ENCODE measurements around the gene CDH13. TPM values are rescaled to one million over a fixed set of nuclear protein-coding genes. Genes with fewer than 3 reads are reported as not detected.

CDH13 gene
- total and polyA plus RNA-seq, 10 of the 15 experiments (the other 5 are each of a cell fraction or from before 2014, with no cell fraction given), result under 0.01 to 0.05 TPM; not detected in 8

DNA sequence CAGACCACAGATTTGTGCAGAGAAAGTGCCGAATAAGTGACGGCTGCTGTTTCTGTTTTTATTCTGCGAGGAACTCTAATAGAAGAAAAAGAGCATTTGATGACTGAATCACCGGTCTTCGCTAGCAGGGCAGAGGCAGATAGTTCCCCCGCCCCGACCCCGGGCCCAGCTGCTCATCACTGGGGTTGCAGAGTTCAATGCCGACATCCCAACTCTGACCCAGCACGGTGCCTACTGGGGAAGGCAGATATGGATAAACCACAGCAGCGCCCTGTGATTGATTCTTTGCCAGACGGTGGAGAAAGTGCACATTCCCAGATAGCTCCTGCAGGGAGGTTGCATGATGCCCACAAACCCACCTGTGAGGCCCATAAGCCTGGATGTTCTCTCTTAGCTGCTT is 823.1 kb downstream of the CDH13 start:
- Histone ChIP-seq H3K27me3 (replicated peaks in 1 of 2; ENCODE audit: control insufficient read depth in 2 of 2, insufficient read depth in 2 of 2, low read length in 1 of 2) (no peaks in the 10 kb centered on the region), H3K27ac (ENCODE audit: control insufficient read depth, insufficient read depth) (no peak overlapping the region), H3K79me2 (ENCODE audit: control insufficient read depth, insufficient read depth, low read length) (no peaks in the 10 kb centered on the region), H3K4me3 (no peak overlapping the region), H3K4me2 (ENCODE audit: control insufficient read depth, insufficient read depth) (no peak overlapping the region), H3K9me3 (replicated peaks; ENCODE audit: control insufficient read depth, insufficient read depth, low read length) (no peaks in the 10 kb centered on the region), H3K36me3 (ENCODE audit: control insufficient read depth in 2 of 2, insufficient read depth in 2 of 2, low read length in 1 of 2) (no peaks in the 10 kb centered on the region), H4K20me1 (ENCODE audit: control insufficient read depth, insufficient read depth) (no peaks in the 10 kb centered on the region), H3K9ac (ENCODE audit: control insufficient read depth, insufficient read depth, low read length) (no peak overlapping the region), H3K4me1 (ENCODE audit: control insufficient read depth, insufficient read depth, low read length) (no peaks in the 10 kb centered on the region), H2AFZ (ENCODE audit: control insufficient read depth, low read depth, low read length) (no peak overlapping the region)
- 39% methylated on average over 12 of the region's 12 CpGs for WGBS (ENCODE audit: insufficient coverage, insufficient replicate concordance, low lambda C conversion rate, missing lambda C conversion rate)
- intact Hi-C loops (cut with micrococcal nuclease; ENCODE audit: unreplicated experiment), result loop anchor here (5.0 kb wide), 1 partner anchor 338 kb away; no protein-coding TSS in a partner anchor
- RAD21 ChIA-PET (ENCODE audit: unreplicated experiment), result no interaction called here
- TF ChIP-seq MEF2A (IDR thresholded peaks at IDR 0.05; ENCODE audit: insufficient read depth, low read depth, low read length) (no peak), HDAC2 (IDR thresholded peaks at IDR 0.05) (no peak), EED (IDR thresholded peaks at IDR 0.05; ENCODE audit: low read depth) (no peak)
- DNase-seq (ENCODE audit: low read depth, low spot score), result no peak
- SMC1A ChIA-PET (ENCODE audit: uncharacterized antibody, unreplicated experiment), result no interaction called here
- POLR2A ChIA-PET, result no interaction called here
- CTCF ChIA-PET, result interaction anchor here (0.6 to 1.6 kb wide), 2 partner anchors 11 to 1515 kb away, joined by 3 to 4 read pairs; no protein-coding TSS in a partner anchor
- ATAC-seq, result no peak
- in situ Hi-C loops (cut with MboI), result no loop called here
- FAIRE-seq, result no peak
- no TSS peak for BruUV-seq (replicated peaks)

DNA sequence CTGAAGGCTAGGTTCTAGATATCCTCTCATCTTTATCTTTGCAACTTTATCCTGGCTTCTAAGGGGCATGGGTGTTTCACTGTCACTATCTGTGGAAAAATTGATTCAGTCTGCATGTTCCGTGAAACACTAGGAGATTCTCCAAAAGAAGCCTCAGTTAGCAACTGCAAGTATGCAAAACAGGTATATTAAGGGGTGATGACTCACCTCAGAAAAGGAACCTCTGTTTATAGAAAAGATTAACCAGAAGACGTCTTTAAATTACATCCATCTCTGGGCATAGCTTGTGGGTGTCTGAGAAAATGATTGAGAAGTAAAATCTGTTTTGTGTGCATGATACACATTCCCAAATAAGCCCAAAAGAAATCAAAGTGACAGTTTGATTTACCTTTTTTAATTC is 827.2 kb downstream of the CDH13 start:
- in situ Hi-C loops (cut with MboI), result no loop called here
- WGBS (ENCODE audit: insufficient coverage, insufficient replicate concordance, low lambda C conversion rate, missing lambda C conversion rate), result 0% methylated on average over 2 of the region's 2 CpGs
- TF ChIP-seq CHD1 (IDR thresholded peaks at IDR 0.05; ENCODE audit: low read depth, low read length) (no peak), HCFC1 (IDR thresholded peaks at IDR 0.05; ENCODE audit: low read length) (no peak), TARDBP (IDR thresholded peaks at IDR 0.05; ENCODE audit: borderline replicate concordance) (no peak), RELA (IDR thresholded peaks at IDR 0.05; ENCODE audit: borderline replicate concordance, partially characterized antibody) (no peak), SIN3A (IDR thresholded peaks at IDR 0.05; ENCODE audit: low read depth, low read length) (no peak), GATAD2B (conservative IDR thresholded peaks at IDR 0.05; ENCODE audit: low read depth) (no peak), MEF2A (IDR thresholded peaks at IDR 0.05; ENCODE audit: insufficient read depth, low read depth, low read length) (no peak), KDM1A (IDR thresholded peaks at IDR 0.05; ENCODE audit: borderline replicate concordance) (no peak), ESRRA (IDR thresholded peaks at IDR 0.05; ENCODE audit: low read length) (no peak), SMAD5 (IDR thresholded peaks at IDR 0.05; ENCODE audit: low read depth) (no peak)
- TF ChIP-seq, protein P1, sequence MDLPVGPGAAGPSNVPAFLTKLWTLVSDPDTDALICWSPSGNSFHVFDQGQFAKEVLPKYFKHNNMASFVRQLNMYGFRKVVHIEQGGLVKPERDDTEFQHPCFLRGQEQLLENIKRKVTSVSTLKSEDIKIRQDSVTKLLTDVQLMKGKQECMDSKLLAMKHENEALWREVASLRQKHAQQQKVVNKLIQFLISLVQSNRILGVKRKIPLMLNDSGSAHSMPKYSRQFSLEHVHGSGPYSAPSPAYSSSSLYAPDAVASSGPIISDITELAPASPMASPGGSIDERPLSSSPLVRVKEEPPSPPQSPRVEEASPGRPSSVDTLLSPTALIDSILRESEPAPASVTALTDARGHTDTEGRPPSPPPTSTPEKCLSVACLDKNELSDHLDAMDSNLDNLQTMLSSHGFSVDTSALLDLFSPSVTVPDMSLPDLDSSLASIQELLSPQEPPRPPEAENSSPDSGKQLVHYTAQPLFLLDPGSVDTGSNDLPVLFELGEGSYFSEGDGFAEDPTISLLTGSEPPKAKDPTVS (IDR thresholded peaks at IDR 0.05; ENCODE audit: low read depth, low read length), result no peak
- TF ChIP-seq, protein P2, sequence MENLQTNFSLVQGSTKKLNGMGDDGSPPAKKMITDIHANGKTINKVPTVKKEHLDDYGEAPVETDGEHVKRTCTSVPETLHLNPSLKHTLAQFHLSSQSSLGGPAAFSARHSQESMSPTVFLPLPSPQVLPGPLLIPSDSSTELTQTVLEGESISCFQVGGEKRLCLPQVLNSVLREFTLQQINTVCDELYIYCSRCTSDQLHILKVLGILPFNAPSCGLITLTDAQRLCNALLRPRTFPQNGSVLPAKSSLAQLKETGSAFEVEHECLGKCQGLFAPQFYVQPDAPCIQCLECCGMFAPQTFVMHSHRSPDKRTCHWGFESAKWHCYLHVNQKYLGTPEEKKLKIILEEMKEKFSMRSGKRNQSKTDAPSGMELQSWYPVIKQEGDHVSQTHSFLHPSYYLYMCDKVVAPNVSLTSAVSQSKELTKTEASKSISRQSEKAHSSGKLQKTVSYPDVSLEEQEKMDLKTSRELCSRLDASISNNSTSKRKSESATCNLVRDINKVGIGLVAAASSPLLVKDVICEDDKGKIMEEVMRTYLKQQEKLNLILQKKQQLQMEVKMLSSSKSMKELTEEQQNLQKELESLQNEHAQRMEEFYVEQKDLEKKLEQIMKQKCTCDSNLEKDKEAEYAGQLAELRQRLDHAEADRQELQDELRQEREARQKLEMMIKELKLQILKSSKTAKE (IDR thresholded peaks at IDR 0.05; ENCODE audit: low read depth, poor library complexity, severe bottlenecking), result no peak

More for the DNA sequence above, 827.2 kb downstream of the CDH13 start:
- DNase-seq (ENCODE audit: low read depth, low spot score) (no peak), ATAC-seq (no peak), FAIRE-seq (no peak)
- ChIA-PET CTCF (interaction anchor here (0.6 to 1.9 kb wide), 2 partner anchors 8 to 33 kb away, joined by 3 to 9 read pairs; no protein-coding TSS in a partner anchor), RAD21 (ENCODE audit: unreplicated experiment) (no interaction called here), SMC1A (ENCODE audit: uncharacterized antibody, unreplicated experiment) (no interaction called here), POLR2A (no interaction called here)
- no peak overlapping the region for H3K4me3 ChIP-seq
- H3K4me1 ChIP-seq (ENCODE audit: control insufficient read depth, insufficient read depth, low read length), result no peaks in the 10 kb centered on the region
- no peak overlapping the region for H2AFZ ChIP-seq (ENCODE audit: control insufficient read depth, low read depth, low read length)
- BruUV-seq (replicated peaks), result no TSS peak
- H3K27ac ChIP-seq (ENCODE audit: control insufficient read depth, insufficient read depth), result no peak overlapping the region
- H4K20me1 ChIP-seq (ENCODE audit: control insufficient read depth, insufficient read depth), result no peaks in the 10 kb centered on the region
- no peaks in the 10 kb centered on the region for H3K27me3 ChIP-seq (replicated peaks in 1 of 2; ENCODE audit: control insufficient read depth in 2 of 2, insufficient read depth in 2 of 2, low read length in 1 of 2)
- no peak overlapping the region for H3K4me2 ChIP-seq (ENCODE audit: control insufficient read depth, insufficient read depth)
- H3K9ac ChIP-seq (ENCODE audit: control insufficient read depth, insufficient read depth, low read length), result no peak overlapping the region
- no peaks in the 10 kb centered on the region for H3K36me3 ChIP-seq (ENCODE audit: control insufficient read depth in 2 of 2, insufficient read depth in 2 of 2, low read length in 1 of 2)
- no peaks in the 10 kb centered on the region for H3K9me3 ChIP-seq (replicated peaks; ENCODE audit: control insufficient read depth, insufficient read depth, low read length)
- no peaks in the 10 kb centered on the region for H3K79me2 ChIP-seq (ENCODE audit: control insufficient read depth, insufficient read depth, low read length)
- intact Hi-C loops (cut with micrococcal nuclease; ENCODE audit: unreplicated experiment), result no loop called here
